Measurements from ENCODE around the gene IER5.
"Not testable (repeated sequence)": the region's sequence is repeated elsewhere in the genome, so short reads cannot be mapped to it uniquely, and the experiment has no call there.

Gene IER5

DNA sequence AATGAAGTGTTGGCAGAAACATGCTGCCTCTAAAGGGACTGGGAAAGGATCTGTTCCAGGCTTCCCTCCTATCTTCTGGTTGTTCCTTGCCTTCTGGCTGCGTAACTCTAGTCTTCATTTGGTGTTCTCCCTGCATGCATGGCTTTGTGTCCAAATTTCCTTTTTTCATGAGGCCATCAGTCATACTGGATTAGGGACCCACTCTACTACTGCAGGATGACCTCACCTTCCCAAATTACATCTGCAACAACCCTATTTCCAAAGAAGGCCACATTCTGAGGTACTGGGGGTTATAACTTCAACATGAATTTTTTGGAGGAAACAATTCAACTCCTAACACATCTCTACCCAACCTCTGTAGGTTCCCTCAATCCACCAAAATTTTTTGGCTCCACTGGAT, 28.4 kb upstream of the IER5 start:
- no peaks in the 10 kb centered on the region for H3K27me3 ChIP-seq (ENCODE audit: control insufficient read depth, insufficient read depth, low read length)
- H3K4me3 ChIP-seq (ENCODE audit: low read length), result no peak overlapping the region
- H3K9me3 ChIP-seq (ENCODE audit: control insufficient read depth, insufficient read depth, low read length), result no peaks in the 10 kb centered on the region
- WGBS (ENCODE audit: insufficient coverage, insufficient read length), result no CpG with 5 or more reads among the region's 1 CpG
- H3K27ac ChIP-seq (ENCODE audit: low read length), result no peak overlapping the region
- no peak for DNase-seq (ENCODE audit: low read depth, low spot score)
- H3K36me3 ChIP-seq (ENCODE audit: control insufficient read depth, insufficient read depth, low read length), result no peaks in the 10 kb centered on the region
- H3K4me1 ChIP-seq (ENCODE audit: control insufficient read depth, insufficient read depth, low read length), result no peaks in the 10 kb centered on the region

GRCh38 chr1:181060947-181061346, 27.6 kb upstream of the IER5 start:
- no CpG with 5 or more reads among the region's 4 CpGs for WGBS (ENCODE audit: insufficient coverage, insufficient read length)
- not testable (repeated sequence) for H3K27ac ChIP-seq (ENCODE audit: low read length)

GRCh38 chr1:181061487-181061886, 27.0 kb upstream of the IER5 start:
- Histone ChIP-seq H3K27ac (ENCODE audit: low read length) (no peak overlapping the region), H3K4me3 (ENCODE audit: low read length) (no peak overlapping the region), H3K9me3 (ENCODE audit: control insufficient read depth, insufficient read depth, low read length) (no peaks in the 10 kb centered on the region), H3K27me3 (ENCODE audit: control insufficient read depth, insufficient read depth, low read length) (no peaks in the 10 kb centered on the region), H3K36me3 (ENCODE audit: control insufficient read depth, insufficient read depth, low read length) (no peaks in the 10 kb centered on the region), H3K4me1 (ENCODE audit: control insufficient read depth, insufficient read depth, low read length) (peaks cover 2% of the 10 kb centered on the region)
- WGBS (ENCODE audit: insufficient coverage, insufficient read length), result no CpG with 5 or more reads among the region's 2 CpGs
- DNase-seq (ENCODE audit: low read depth, low spot score), result no peak

More at GRCh38 chr1:181060947-181061346, 27.6 kb upstream of the IER5 start:
- not testable (repeated sequence) for H3K4me3 ChIP-seq (ENCODE audit: low read length); H3K27me3 ChIP-seq (ENCODE audit: control insufficient read depth, insufficient read depth, low read length); H3K36me3 ChIP-seq (ENCODE audit: control insufficient read depth, insufficient read depth, low read length); H3K4me1 ChIP-seq (ENCODE audit: control insufficient read depth, insufficient read depth, low read length); DNase-seq (ENCODE audit: low read depth, low spot score); H3K9me3 ChIP-seq (ENCODE audit: control insufficient read depth, insufficient read depth, low read length)

DNA sequence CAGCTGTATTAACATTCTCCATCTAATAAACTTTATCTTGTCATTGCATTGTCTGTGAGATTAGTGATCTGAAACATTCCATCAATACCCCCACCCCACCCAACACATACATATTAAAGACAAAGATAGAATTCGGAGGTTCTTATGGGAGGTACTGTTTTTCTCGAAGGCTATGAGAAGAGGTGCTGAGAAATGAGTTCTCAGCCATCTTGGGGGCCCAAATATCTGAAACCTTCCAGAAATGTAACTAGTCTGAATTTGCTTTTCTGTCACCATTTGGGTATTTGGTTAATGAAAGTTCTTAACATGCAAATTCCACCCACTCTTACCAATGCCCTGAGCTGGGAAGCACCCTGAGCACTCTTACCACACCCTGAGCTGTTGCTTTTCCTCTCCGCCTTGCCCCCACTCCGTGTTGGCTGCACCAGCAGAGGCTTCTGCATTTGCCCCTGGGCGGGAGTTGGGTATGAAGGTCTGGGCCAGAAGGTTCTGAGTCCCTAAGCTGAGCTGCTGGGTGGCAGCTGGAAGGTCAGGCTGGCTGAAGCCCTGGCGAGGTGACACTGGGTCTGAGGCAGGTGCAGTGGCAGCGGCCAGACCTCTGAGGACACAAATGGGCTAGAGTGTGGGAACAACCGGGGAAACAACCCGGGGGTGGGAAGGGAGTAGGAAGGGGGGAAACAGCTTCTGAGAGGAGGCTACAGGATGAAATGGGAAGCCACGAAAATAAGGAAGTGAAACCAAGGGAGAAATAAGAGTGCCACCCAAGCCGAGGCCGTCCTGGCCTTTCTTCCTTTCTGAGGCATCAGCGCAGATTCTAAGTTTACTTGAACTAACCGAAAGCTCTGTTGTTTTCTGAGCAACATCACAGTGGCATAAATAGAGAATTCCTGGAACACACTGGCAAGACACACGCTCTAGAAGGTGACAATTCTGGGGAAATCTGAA, 26.3 kb upstream of the IER5 start:
- Histone ChIP-seq H3K4me3 (ENCODE audit: low read length) (no peak overlapping the region), H3K27ac (ENCODE audit: low read length) (no peak overlapping the region), H3K36me3 (ENCODE audit: control insufficient read depth, insufficient read depth, low read length) (no peaks in the 10 kb centered on the region), H3K9me3 (ENCODE audit: control insufficient read depth, insufficient read depth, low read length) (no peaks in the 10 kb centered on the region), H3K4me1 (ENCODE audit: control insufficient read depth, insufficient read depth, low read length) (peaks cover 2% of the 10 kb centered on the region), H3K27me3 (ENCODE audit: control insufficient read depth, insufficient read depth, low read length) (no peaks in the 10 kb centered on the region)
- no peak for DNase-seq (ENCODE audit: low read depth, low spot score)
- no CpG with 5 or more reads among the region's 15 CpGs for WGBS (ENCODE audit: insufficient coverage, insufficient read length)

DNA sequence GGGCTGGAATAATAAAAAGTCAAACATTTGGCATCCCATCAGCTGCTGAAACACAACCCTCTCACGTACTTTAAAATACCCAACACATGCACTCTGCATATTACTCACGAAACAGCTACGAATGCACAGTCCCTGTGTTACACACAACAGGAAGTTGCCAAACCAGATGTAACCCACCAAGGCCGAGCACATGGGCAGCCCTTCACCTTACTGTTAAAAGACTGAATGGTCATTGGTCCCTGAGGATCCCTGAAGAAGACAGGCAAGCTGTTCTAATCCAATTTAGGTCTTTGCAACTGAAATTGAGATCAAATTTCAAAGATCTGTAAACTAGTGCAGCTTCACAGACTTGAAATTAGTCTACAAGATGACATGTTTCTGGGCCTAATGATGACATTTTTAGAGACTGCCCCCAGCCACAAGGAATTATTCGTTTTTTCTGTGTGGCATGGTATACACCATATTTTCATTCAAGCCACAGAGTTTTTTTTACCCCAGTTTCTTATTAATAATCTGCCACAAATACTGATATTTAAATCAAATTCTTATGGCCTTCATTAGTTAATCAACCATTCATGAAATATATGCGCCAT, 25.6 kb upstream of the IER5 start:
- Histone ChIP-seq H3K4me1 (ENCODE audit: control insufficient read depth, insufficient read depth, low read length) (peaks cover 2% of the 10 kb centered on the region), H3K27me3 (ENCODE audit: control insufficient read depth, insufficient read depth, low read length) (no peaks in the 10 kb centered on the region), H3K27ac (ENCODE audit: low read length) (no peak overlapping the region), H3K9me3 (ENCODE audit: control insufficient read depth, insufficient read depth, low read length) (no peaks in the 10 kb centered on the region), H3K4me3 (ENCODE audit: low read length) (no peak overlapping the region), H3K36me3 (ENCODE audit: control insufficient read depth, insufficient read depth, low read length) (no peaks in the 10 kb centered on the region)
- no peak for DNase-seq (ENCODE audit: low read depth, low spot score)
- WGBS (ENCODE audit: insufficient coverage, insufficient read length), result no CpG with 5 or more reads among the region's 6 CpGs

DNA sequence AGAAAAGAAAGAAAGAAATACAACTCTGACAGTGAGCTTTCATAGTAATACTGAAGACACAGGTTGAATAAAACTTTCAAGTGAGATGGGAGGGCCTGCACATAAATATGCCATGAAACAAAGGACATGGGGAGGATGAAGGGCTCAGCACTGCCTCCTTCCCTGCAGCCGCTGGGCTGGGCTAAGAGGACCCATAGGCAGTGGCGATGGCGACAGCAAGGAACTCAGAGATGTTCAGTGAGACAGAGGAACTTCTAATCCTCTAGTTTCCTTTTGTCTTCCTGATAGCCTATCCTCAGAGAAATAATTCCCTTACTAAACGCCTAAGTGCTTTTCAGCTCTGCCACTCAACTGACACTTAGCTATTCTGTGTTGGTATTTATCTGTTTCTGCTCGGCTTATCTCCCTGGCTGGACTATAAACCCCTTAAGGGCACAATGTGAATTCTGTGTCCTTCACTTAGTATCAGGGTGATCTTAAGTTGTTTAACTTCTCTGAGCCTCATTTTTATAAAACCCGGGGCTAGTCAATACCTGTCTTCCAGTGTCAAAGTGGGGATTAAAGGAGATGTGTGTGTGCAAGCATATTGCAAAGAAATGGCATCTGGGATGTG, 24.4 kb upstream of the IER5 start:
- Histone ChIP-seq H3K27ac (ENCODE audit: low read length) (no peak overlapping the region), H3K27me3 (ENCODE audit: control insufficient read depth, insufficient read depth, low read length) (no peaks in the 10 kb centered on the region), H3K9me3 (ENCODE audit: control insufficient read depth, insufficient read depth, low read length) (no peaks in the 10 kb centered on the region), H3K4me3 (ENCODE audit: low read length) (no peak overlapping the region), H3K36me3 (ENCODE audit: control insufficient read depth, insufficient read depth, low read length) (no peaks in the 10 kb centered on the region), H3K4me1 (ENCODE audit: control insufficient read depth, insufficient read depth, low read length) (peaks cover 2% of the 10 kb centered on the region)
- no peak for DNase-seq (ENCODE audit: low read depth, low spot score)
- WGBS (ENCODE audit: insufficient coverage, insufficient read length), result no CpG with 5 or more reads among the region's 6 CpGs

- H3K4me1 ChIP-seq (ENCODE audit: control insufficient read depth, insufficient read depth, low read length), result peaks cover 2% of the 10 kb centered on the region
- H3K9me3 ChIP-seq (ENCODE audit: control insufficient read depth, insufficient read depth, low read length), result no peaks in the 10 kb centered on the region
- H3K27ac ChIP-seq (ENCODE audit: low read length), result no peak overlapping the region
- DNase-seq (ENCODE audit: low read depth, low spot score), result no peak
- no CpG with 5 or more reads among the region's 1 CpG for WGBS (ENCODE audit: insufficient coverage, insufficient read length)
- H3K36me3 ChIP-seq (ENCODE audit: control insufficient read depth, insufficient read depth, low read length), result no peaks in the 10 kb centered on the region
- H3K27me3 ChIP-seq (ENCODE audit: control insufficient read depth, insufficient read depth, low read length), result no peaks in the 10 kb centered on the region
- no peak overlapping the region for H3K4me3 ChIP-seq (ENCODE audit: low read length)
Measured at GRCh38 chr1:181064702-181065101, 23.8 kb upstream of the IER5 start.

DNA sequence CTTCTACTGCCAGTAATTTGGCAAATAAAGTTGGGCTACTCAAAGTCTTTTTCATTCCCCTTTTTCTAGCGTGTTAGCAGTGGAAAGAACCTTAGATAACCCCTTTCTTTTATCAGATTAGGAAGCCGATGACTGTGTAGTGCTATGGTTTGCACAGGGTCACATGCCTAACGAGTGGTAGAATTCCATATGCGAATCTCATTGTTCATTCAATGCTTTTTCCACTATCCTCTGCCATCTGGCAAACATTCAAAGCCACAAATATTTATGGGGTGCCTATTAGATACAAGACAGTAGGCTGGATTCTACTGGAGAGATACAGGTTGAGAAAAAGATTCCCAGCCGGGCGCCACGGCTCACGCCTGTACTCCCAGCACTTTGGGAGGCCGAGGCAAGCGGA, 14.9 kb upstream of the IER5 start:
- H3K27me3 ChIP-seq (ENCODE audit: control insufficient read depth, insufficient read depth, low read length), result no peaks in the 10 kb centered on the region
- DNase-seq (ENCODE audit: low read depth, low spot score), result no peak
- no CpG with 5 or more reads among the region's 10 CpGs for WGBS (ENCODE audit: insufficient coverage, insufficient read length)

DNA sequence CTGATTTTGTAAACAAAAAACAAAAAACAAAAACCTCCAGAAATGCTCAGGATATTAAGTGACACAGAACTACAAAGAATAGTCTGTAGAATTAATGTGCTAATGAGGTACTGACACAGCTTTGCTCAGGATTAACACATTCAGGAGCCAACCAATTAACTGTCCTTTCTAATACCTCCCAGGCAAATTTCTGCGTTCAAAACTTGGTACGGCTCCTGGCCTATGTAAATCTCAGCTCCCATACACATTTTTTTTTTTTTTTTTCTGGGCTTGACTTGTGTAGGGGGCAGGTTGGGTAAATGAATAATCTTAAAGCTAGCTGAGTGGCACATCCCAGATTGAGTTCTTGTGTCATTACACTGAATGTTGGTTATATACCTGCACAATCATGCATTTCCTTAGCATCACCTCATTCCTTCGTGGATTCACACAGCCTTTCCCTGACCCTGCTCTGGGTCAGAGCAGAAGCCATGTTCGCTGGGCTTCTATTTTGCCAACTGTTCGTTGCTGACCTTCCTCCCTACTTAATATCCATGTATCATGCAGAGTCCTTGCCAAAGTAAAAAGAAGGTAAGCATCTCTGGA, 12.6 kb upstream of the IER5 start:
- Histone ChIP-seq H3K36me3 (ENCODE audit: control insufficient read depth, insufficient read depth, low read length) (no peaks in the 10 kb centered on the region), H3K27ac (ENCODE audit: low read length) (no peak overlapping the region)

More for the DNA sequence above, 14.9 kb upstream of the IER5 start:
- Histone ChIP-seq H3K36me3 (ENCODE audit: control insufficient read depth, insufficient read depth, low read length) (no peaks in the 10 kb centered on the region), H3K27ac (ENCODE audit: low read length) (no peak overlapping the region), H3K4me1 (ENCODE audit: control insufficient read depth, insufficient read depth, low read length) (peaks cover 4% of the 10 kb centered on the region; the same call in 1 of the 2 replicates), H3K9me3 (ENCODE audit: control insufficient read depth, insufficient read depth, low read length) (no peaks in the 10 kb centered on the region), H3K4me3 (ENCODE audit: low read length) (no peak overlapping the region)

GRCh38 chr1:181076852-181077251, 11.6 kb upstream of the IER5 start:
- H3K4me1 ChIP-seq (ENCODE audit: control insufficient read depth, insufficient read depth, low read length), result peaks cover 4% of the 10 kb centered on the region; the same call in 1 of the 2 replicates
- H3K36me3 ChIP-seq (ENCODE audit: control insufficient read depth, insufficient read depth, low read length), result no peaks in the 10 kb centered on the region
- no peak overlapping the region for H3K4me3 ChIP-seq (ENCODE audit: low read length)
- DNase-seq (ENCODE audit: low read depth, low spot score), result no peak
- no CpG with 5 or more reads among the region's 3 CpGs for WGBS (ENCODE audit: insufficient coverage, insufficient read length)
- no peaks in the 10 kb centered on the region for H3K27me3 ChIP-seq (ENCODE audit: control insufficient read depth, insufficient read depth, low read length)
- no peak overlapping the region for H3K27ac ChIP-seq (ENCODE audit: low read length)
- H3K9me3 ChIP-seq (ENCODE audit: control insufficient read depth, insufficient read depth, low read length), result no peaks in the 10 kb centered on the region

More for the DNA sequence above, 12.6 kb upstream of the IER5 start:
- H3K27me3 ChIP-seq (ENCODE audit: control insufficient read depth, insufficient read depth, low read length), result no peaks in the 10 kb centered on the region
- H3K4me3 ChIP-seq (ENCODE audit: low read length), result no peak overlapping the region
- H3K4me1 ChIP-seq (ENCODE audit: control insufficient read depth, insufficient read depth, low read length), result peaks cover 4% of the 10 kb centered on the region; the same call in 1 of the 2 replicates
- WGBS (ENCODE audit: insufficient coverage, insufficient read length), result no CpG with 5 or more reads among the region's 5 CpGs
- DNase-seq (ENCODE audit: low read depth, low spot score), result no peak
- no peaks in the 10 kb centered on the region for H3K9me3 ChIP-seq (ENCODE audit: control insufficient read depth, insufficient read depth, low read length)
